Epithelial cell of esophagus (primary cell): ENCODE measurements around the gene UBE3D.

ENCODE experiments used
- DNase-seq: peaks from one replicate; pipeline ENCODE4 v3.0.0; 2010; ENCODE audit warnings: low read depth
- H3K4me3 ChIP-seq: 2 replicates; pipeline ENCODE4 v1.5.1; 2011; ENCODE audit warnings: mild to moderate bottlenecking, low read length, control low read depth
- CTCF ChIP-seq: IDR thresholded peaks from 2 replicates; pipeline ENCODE4 v1.5.1; 2011; ENCODE audit warnings: low read depth, mild to moderate bottlenecking, low read length, control low read depth, inconsistent platforms; ENCODE audit not compliant: insufficient read depth; ENCODE audit errors: missing control alignments

UBE3D gene

GRCh38 chr6:83071707-83072106, 6.1 kb upstream of the UBE3D start:
- DNase-seq: peak; percentile 84
- TF ChIP-seq CTCF: no peak
- no peak overlapping the region for H3K4me3 ChIP-seq

GRCh38 chr6:83071023-83071422, 5.4 kb upstream of the UBE3D start:
- TF ChIP-seq CTCF: no peak
- peak; percentile 71 for DNase-seq
- H3K4me3 ChIP-seq: peak overlapping the region; percentile 21

- TF ChIP-seq CTCF: no peak
- DNase-seq: peak; percentile 41
- peak overlapping the region; percentile 69 for H3K4me3 ChIP-seq
Observed at GRCh38 chr6:83069633-83070032, 4.0 kb upstream of the UBE3D start.

- TF ChIP-seq CTCF: no peak
- H3K4me3 ChIP-seq: peak overlapping the region; percentile 69
- no peak for DNase-seq
Observed at GRCh38 chr6:83068616-83069015, 3.0 kb upstream of the UBE3D start.

GRCh38 chr6:83067448-83068439, 2.1 kb upstream of the UBE3D start, which contains the start of gene DOP1A:
Gene DOP1A (plus strand): TSS chr6:83067671. CDS start chr6:83096978, 29,307 bp downstream.
- DNase-seq: peak; percentile 97
- peak within 1 kb of the TSS; percentile 69 for H3K4me3 ChIP-seq
- peak; percentile 97 for TF ChIP-seq CTCF

- no peak overlapping the region for H3K4me3 ChIP-seq
- no peak for TF ChIP-seq CTCF
- DNase-seq: no peak
Observed at GRCh38 chr6:83062225-83062624, 3.4 kb downstream of the UBE3D start.
